ENCODE measurements around the gene MAPKAP1. TPM values are rescaled to one million over a fixed set of nuclear protein-coding genes. Genes with fewer than 3 reads are reported as not detected.

Gene MAPKAP1
- total RNA-seq, 2 experiments from 2014 or later = 66.2 to 78.8 TPM

GRCh38 chr9:125504616-125505015 lies 202.4 kb downstream of the MAPKAP1 start:
- Histone ChIP-seq H3K79me2 (ENCODE audit: insufficient read depth, low read depth, low read length) (no peaks in the 10 kb centered on the region), H3K4me3 (ENCODE audit: low read depth, low read length, poor library complexity, severe bottlenecking) (no peak overlapping the region), H3K27ac (ENCODE audit: low read depth, low read length, poor library complexity, severe bottlenecking) (no peak overlapping the region), H3K4me2 (ENCODE audit: low read length) (no peak overlapping the region), H3K4me1 (ENCODE audit: insufficient read depth, low read length, poor library complexity, severe bottlenecking) (no peaks in the 10 kb centered on the region), H3K9me2 (ENCODE audit: insufficient read depth, low read length) (no peaks in the 10 kb centered on the region), H3K9me3 (ENCODE audit: low read length) (no peaks in the 10 kb centered on the region), H2AFZ (ENCODE audit: low read length) (no peak overlapping the region), H4K20me1 (ENCODE audit: insufficient read depth, low read length) (no peaks in the 10 kb centered on the region), H3K36me3 (ENCODE audit: insufficient read depth, low read length) (no peaks in the 10 kb centered on the region)
- no peak for DNase-seq (ENCODE audit: low spot score)
- BruUV-seq (replicated peaks) = no TSS peak
- TF ChIP-seq, protein P1, sequence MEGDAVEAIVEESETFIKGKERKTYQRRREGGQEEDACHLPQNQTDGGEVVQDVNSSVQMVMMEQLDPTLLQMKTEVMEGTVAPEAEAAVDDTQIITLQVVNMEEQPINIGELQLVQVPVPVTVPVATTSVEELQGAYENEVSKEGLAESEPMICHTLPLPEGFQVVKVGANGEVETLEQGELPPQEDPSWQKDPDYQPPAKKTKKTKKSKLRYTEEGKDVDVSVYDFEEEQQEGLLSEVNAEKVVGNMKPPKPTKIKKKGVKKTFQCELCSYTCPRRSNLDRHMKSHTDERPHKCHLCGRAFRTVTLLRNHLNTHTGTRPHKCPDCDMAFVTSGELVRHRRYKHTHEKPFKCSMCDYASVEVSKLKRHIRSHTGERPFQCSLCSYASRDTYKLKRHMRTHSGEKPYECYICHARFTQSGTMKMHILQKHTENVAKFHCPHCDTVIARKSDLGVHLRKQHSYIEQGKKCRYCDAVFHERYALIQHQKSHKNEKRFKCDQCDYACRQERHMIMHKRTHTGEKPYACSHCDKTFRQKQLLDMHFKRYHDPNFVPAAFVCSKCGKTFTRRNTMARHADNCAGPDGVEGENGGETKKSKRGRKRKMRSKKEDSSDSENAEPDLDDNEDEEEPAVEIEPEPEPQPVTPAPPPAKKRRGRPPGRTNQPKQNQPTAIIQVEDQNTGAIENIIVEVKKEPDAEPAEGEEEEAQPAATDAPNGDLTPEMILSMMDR (conservative IDR thresholded peaks at IDR 0.05; ENCODE audit: low read length) = no peak
- TF ChIP-seq EZH2phosphoT487 (IDR thresholded peaks at IDR 0.05; ENCODE audit: borderline replicate concordance, low read depth, low read length) = no peak
- ChIA-PET POLR2A (no interaction called here), CTCF (ENCODE audit: unreplicated experiment) (no interaction called here)
- intact Hi-C loops (cut with micrococcal nuclease; ENCODE audit: unreplicated experiment) = no loop called here

GRCh38 chr9:125497906-125498305 lies 209.1 kb downstream of the MAPKAP1 start:
- H3K27ac ChIP-seq (ENCODE audit: low read depth, low read length, poor library complexity, severe bottlenecking) = no peak overlapping the region
- H3K9me2 ChIP-seq (ENCODE audit: insufficient read depth, low read length) = no peaks in the 10 kb centered on the region
- no peak overlapping the region for H3K4me3 ChIP-seq (ENCODE audit: low read depth, low read length, poor library complexity, severe bottlenecking)
- H3K4me2 ChIP-seq (ENCODE audit: low read length) = no peak overlapping the region
- CTCF ChIA-PET (ENCODE audit: unreplicated experiment) = no interaction called here
- BruUV-seq (replicated peaks) = no TSS peak
- POLR2A ChIA-PET = no interaction called here
- no peaks in the 10 kb centered on the region for H3K4me1 ChIP-seq (ENCODE audit: insufficient read depth, low read length, poor library complexity, severe bottlenecking)
- TF ChIP-seq EZH2phosphoT487 (IDR thresholded peaks at IDR 0.05; ENCODE audit: borderline replicate concordance, low read depth, low read length) = no peak
- TF ChIP-seq, protein P1 (conservative IDR thresholded peaks at IDR 0.05; ENCODE audit: low read length) = no peak
- H3K36me3 ChIP-seq (ENCODE audit: insufficient read depth, low read length) = no peaks in the 10 kb centered on the region
- H2AFZ ChIP-seq (ENCODE audit: low read length) = no peak overlapping the region
- no peak for DNase-seq (ENCODE audit: low spot score)
- no peaks in the 10 kb centered on the region for H3K79me2 ChIP-seq (ENCODE audit: insufficient read depth, low read depth, low read length)
- H4K20me1 ChIP-seq (ENCODE audit: insufficient read depth, low read length) = no peaks in the 10 kb centered on the region
- intact Hi-C loops (cut with micrococcal nuclease; ENCODE audit: unreplicated experiment) = no loop called here
- H3K9me3 ChIP-seq (ENCODE audit: low read length) = no peaks in the 10 kb centered on the region

GRCh38 chr9:125497478-125497877 lies 209.5 kb downstream of the MAPKAP1 start:
- no peaks in the 10 kb centered on the region for H3K79me2 ChIP-seq (ENCODE audit: insufficient read depth, low read depth, low read length)
- POLR2A ChIA-PET = no interaction called here
- no TSS peak for BruUV-seq (replicated peaks)
- no peak overlapping the region for H3K27ac ChIP-seq (ENCODE audit: low read depth, low read length, poor library complexity, severe bottlenecking)
- no peaks in the 10 kb centered on the region for H3K9me3 ChIP-seq (ENCODE audit: low read length)
- no peaks in the 10 kb centered on the region for H3K4me1 ChIP-seq (ENCODE audit: insufficient read depth, low read length, poor library complexity, severe bottlenecking)
- H3K4me2 ChIP-seq (ENCODE audit: low read length) = no peak overlapping the region
- no peak for DNase-seq (ENCODE audit: low spot score)
- H3K9me2 ChIP-seq (ENCODE audit: insufficient read depth, low read length) = no peaks in the 10 kb centered on the region
- TF ChIP-seq EZH2phosphoT487 (IDR thresholded peaks at IDR 0.05; ENCODE audit: borderline replicate concordance, low read depth, low read length) = no peak
- TF ChIP-seq, protein P1 (conservative IDR thresholded peaks at IDR 0.05; ENCODE audit: low read length) = no peak
- H3K4me3 ChIP-seq (ENCODE audit: low read depth, low read length, poor library complexity, severe bottlenecking) = no peak overlapping the region
- CTCF ChIA-PET (ENCODE audit: unreplicated experiment) = no interaction called here
- H3K36me3 ChIP-seq (ENCODE audit: insufficient read depth, low read length) = no peaks in the 10 kb centered on the region
- H4K20me1 ChIP-seq (ENCODE audit: insufficient read depth, low read length) = no peaks in the 10 kb centered on the region
- intact Hi-C loops (cut with micrococcal nuclease; ENCODE audit: unreplicated experiment) = no loop called here
- H2AFZ ChIP-seq (ENCODE audit: low read length) = no peak overlapping the region
